D721Med (cell line): ENCODE results near the gene ADPRH.

Source experiments
- DNase-seq: peaks from one replicate; pipeline ENCODE4 v3.0.0; 2011; ENCODE audit warnings: low spot score; ENCODE audit not compliant: insufficient read length
- FAIRE-seq: peaks from 2 replicates; lab custom pipeline; 2011; peaks lifted over from hg19 to GRCh38; lab: Jason Lieb, UNC
- CTCF ChIP-seq: IDR thresholded peaks from 2 replicates; pipeline ENCODE4 v1.5.1; 2012; ENCODE audit warnings: mild to moderate bottlenecking, control low read depth; ENCODE audit not compliant: insufficient read depth; ENCODE audit errors: missing control alignments

Gene ADPRH

DNA sequence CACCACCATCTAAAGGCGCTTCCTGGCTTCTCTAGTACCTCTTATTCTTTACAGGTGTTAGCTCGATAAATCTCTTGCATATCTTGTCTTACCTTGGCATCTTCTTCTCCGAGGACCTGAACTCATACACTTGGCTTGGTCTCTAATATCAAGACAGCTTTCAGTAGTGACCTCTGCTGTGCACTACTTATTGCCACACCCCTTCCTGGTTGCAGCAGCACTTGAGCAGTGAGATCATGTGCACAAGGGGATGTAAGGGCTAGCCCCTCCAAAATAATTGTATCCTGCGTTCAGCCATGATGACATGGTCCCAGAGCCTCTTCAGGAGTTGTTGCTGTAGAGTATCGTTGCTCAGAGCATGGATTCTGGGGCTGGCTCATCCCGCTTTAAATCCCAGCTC is 17.1 kb downstream of the ADPRH start:
- no peak for TF ChIP-seq CTCF
- FAIRE-seq = no peak
- DNase-seq = no peak

DNA sequence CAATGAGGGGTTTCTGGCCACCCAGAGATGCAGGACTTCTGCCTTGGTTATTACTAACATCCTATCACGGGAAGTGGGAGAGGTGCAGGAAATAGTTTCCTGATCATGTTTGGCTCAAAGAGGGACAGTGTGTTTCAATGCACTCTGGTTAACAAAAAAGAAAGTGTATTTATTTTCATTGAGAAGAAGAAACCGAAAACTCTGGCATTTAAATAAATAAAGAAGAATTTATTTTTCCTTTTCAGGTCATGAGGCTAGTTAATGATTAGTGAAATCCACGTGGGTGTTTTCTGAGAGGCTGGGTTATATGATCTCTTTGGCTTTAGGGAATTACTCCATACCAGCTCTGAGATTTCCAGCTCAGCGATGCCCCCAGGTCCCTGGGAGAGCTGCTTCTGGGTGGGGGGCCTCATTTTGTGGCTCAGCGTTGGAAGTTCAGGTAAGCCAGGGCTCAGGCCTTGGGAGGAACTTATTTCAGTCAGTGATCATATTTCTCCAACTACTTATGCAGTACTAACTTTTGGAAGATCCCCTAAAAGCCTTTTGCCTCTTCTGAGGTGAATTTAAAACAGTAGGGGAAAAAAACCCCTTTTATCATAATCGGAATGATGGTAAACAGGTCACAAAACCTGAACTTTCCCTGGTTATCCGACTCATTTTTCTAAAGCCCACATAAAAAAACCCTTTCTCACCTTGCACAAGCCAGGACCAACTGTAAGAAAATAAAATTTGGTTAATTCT is 18.4 kb downstream of the ADPRH start, which contains the start of gene PLA1A:
Gene PLA1A, plus strand, starts transcription at position 338 of the 741 bp plus-strand sequence. Its CDS starts 29 bp downstream, at position 367.
- DNase-seq (no peak), FAIRE-seq (no peak)
- TF ChIP-seq CTCF = no peak

DNA sequence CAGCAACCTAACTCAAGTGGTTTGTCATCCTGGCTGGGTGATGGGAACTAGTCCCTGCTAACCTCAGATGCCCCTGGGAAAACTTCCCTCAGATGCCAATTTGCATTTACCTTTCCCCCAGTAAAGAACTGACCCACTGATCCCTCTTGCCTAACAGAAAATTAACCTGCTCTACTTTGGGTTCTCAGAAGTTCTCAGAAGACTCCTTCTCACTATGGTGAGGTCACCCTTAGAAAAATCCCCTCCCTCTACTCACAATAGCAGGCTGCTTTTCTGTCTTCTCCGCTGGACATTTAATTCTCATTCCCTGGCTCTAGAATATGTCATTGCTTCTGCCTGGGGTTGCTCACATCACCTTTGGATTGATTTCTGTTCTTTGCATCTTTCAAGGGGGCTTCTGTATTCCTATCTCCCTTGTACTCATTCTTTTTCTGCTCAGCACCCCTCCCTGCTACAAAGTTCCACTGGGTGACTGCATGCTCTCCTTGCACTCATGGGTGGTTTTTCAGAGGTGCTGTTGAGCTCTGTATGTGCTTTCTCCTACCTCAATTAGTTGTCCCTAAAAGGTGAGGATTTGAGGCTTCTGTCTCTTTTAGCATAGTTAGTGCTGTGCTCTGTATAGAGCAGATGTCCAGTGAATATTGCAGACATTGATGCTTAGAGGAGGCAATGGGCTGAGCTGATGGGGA is 19.3 kb downstream of the ADPRH start:
- TF ChIP-seq CTCF = no peak

DNA sequence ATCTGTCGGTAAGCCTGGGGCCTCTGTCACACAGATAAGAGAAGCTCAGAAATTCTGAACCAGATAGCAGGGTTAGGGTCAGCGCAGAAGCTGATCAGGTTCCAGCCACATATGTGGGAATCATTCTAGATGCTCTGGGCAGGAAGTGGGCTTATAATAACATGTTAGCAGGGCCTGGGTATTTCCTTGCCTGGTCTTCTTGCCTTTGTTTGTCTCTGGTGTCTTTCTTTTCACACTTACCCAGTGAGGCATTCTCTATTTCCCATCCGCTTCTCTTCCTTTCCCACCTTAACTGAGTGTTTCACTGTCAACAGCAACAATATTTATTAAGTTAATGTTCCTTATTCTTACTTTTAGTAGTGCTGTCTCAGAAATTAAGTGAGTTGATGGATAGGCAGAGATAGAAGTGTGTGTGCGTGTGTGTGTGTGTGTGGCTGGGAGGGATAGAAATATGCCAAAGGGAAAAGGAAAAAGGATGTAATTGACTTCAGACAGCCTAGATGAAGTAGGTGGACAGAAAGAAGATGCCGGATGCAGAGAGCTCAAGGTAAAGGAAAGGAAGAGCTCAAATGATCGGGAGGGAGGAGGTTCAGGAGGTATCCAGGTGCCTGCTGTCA is 20.4 kb downstream of the ADPRH start:
- no peak for TF ChIP-seq CTCF
- FAIRE-seq = no peak
- DNase-seq = no peak

More for the DNA sequence above, 19.3 kb downstream of the ADPRH start:
- no peak for FAIRE-seq
- DNase-seq = no peak

DNA sequence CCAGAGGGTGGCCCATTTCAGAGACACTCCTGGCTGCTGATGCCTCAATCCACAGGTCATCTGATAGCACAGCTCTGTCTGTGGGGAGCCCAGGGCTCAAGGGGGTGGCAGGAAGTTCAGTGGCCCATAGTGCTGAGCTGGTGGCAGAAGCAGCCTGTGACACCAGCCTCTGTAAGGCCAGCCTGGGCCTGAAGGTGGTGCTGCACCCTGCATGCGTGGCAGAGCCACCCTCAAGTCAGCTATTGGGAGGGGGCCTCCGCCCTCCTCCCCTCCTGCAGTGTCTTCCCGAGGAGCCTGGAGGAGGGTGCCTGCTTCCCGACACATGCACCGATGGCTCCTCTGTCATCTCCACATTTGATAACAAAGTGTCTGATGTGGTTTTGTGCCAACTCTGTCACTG is 21.4 kb downstream of the ADPRH start:
- no peak for FAIRE-seq
- DNase-seq = no peak
- peak; percentile 44 for TF ChIP-seq CTCF

DNA sequence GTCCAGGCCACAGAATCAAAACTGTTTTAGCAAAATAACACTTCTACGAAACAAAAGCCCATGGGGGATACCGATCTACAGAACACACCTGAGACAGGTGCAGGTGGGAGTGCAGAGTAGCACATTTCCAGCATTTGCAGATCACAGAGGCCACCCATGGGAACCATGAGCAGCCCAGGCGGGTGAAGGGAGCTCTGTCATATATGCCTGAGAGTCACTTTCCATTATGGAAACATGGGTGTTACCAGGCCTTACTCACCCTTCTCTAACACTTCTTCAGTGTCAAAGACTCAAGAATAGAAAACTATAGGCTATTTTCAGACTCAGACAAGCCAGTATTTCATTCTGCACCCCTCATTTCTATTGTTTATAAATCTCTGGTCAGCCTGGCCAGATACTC is 21.9 kb downstream of the ADPRH start:
- no peak for DNase-seq
- no peak for FAIRE-seq
- no peak for TF ChIP-seq CTCF
